Mesenchymal stem cell (in vitro differentiated cells and primary cell): ENCODE data around the gene CNTNAP2.

ENCODE experiments used
- DNase-seq: peaks from one replicate; pipeline ENCODE4 v3.0.0-alpha.2; 2013
- H2AFZ ChIP-seq: one replicate; pipeline ENCODE4 v1.6.1; 2013; ENCODE audit warnings: low read depth, mild to moderate bottlenecking, control low read depth, inconsistent platforms, low read length, moderate library complexity
- H2AK5ac ChIP-seq: 2 replicates; pipeline ENCODE4 v1.6.1; 2013; ENCODE audit warnings: low read length, moderate library complexity, mild to moderate bottlenecking, inconsistent platforms; ENCODE audit not compliant: severe bottlenecking
- H2BK120ac ChIP-seq: one replicate; pipeline ENCODE4 v1.6.1; 2013; ENCODE audit warnings: low read depth, mild to moderate bottlenecking, inconsistent platforms, low read length, moderate library complexity
- H2BK12ac ChIP-seq, 2 experiments: one replicate each; pipeline ENCODE4 v1.6.1; 2013; ENCODE audit warnings: inconsistent platforms in 2 of 2, low read length in 2 of 2, mild to moderate bottlenecking in 2 of 2, moderate library complexity in 2 of 2, control low read depth in 1 of 2
- H2BK15ac ChIP-seq: one replicate; pipeline ENCODE4 v1.6.1; 2013; ENCODE audit warnings: mild to moderate bottlenecking, low read depth, inconsistent platforms; ENCODE audit not compliant: poor library complexity, severe bottlenecking
- H2BK5ac ChIP-seq: 2 replicates; pipeline ENCODE4 v1.6.1; 2013; ENCODE audit warnings: low read depth, mild to moderate bottlenecking, low read length, control low read depth, inconsistent platforms; ENCODE audit not compliant: poor library complexity, severe bottlenecking
- H3K14ac ChIP-seq, 2 experiments: one replicate each; pipeline ENCODE4 v1.6.1; 2013; ENCODE audit warnings: inconsistent platforms in 2 of 2, low read length in 2 of 2, control low read depth in 1 of 2, mild to moderate bottlenecking in 1 of 2, moderate library complexity in 1 of 2
- H3K18ac ChIP-seq, 2 experiments: one replicate each; pipeline ENCODE4 v1.6.1; 2013; ENCODE audit warnings: inconsistent platforms in 2 of 2, low read length in 2 of 2, control low read depth in 1 of 2, low read depth in 1 of 2, mild to moderate bottlenecking in 1 of 2
- H3K23ac ChIP-seq, 2 experiments: one replicate each; pipeline ENCODE4 v1.6.1; 2013; ENCODE audit warnings: inconsistent platforms in 2 of 2, low read length in 2 of 2, mild to moderate bottlenecking in 2 of 2, moderate library complexity in 2 of 2, control low read depth in 1 of 2
- H3K27ac ChIP-seq: 2 replicates; pipeline ENCODE4 v1.5.1; 2013; ENCODE audit warnings: mild to moderate bottlenecking, moderate library complexity, low read length, control low read depth, inconsistent platforms; ENCODE audit not compliant: poor library complexity, severe bottlenecking
- H3K27me3 ChIP-seq, 2 experiments: 2 replicates each; pipeline versions ENCODE4 v1.6.1 to v1.7.0; 2013; ENCODE audit warnings: low read length in 2 of 2, mild to moderate bottlenecking in 2 of 2, moderate library complexity in 2 of 2, control low read depth in 1 of 2, inconsistent platforms in 1 of 2; ENCODE audit not compliant: control insufficient read depth in 1 of 2, insufficient read depth in 1 of 2
- H3K36me3 ChIP-seq, 2 experiments: 2 replicates each; pipeline versions ENCODE4 v1.6.1 to v1.7.0; 2013; ENCODE audit warnings: low read length in 2 of 2, control low read depth in 1 of 2, inconsistent platforms in 1 of 2, low read depth in 1 of 2, mild to moderate bottlenecking in 1 of 2; ENCODE audit not compliant: insufficient read depth in 2 of 2, control insufficient read depth in 1 of 2
- H3K4ac ChIP-seq, 2 experiments: one replicate each; pipeline ENCODE4 v1.6.1; 2013; ENCODE audit warnings: inconsistent platforms in 2 of 2, low read length in 2 of 2, mild to moderate bottlenecking in 2 of 2, moderate library complexity in 2 of 2, control low read depth in 1 of 2, low read depth in 1 of 2
- H3K4me1 ChIP-seq: 2 replicates; pipeline ENCODE4 v1.6.1; 2013; ENCODE audit warnings: low read depth, low read length, control low read depth; ENCODE audit not compliant: control insufficient read depth, insufficient read depth
- H3K4me2 ChIP-seq: 2 replicates; pipeline ENCODE4 v1.6.1; 2013; ENCODE audit warnings: low read length, mild to moderate bottlenecking, inconsistent platforms; ENCODE audit not compliant: poor library complexity, severe bottlenecking
- H3K4me3 ChIP-seq, 2 experiments: 2 replicates each; pipeline versions ENCODE4 v1.5.1 to v1.7.0; 2013; ENCODE audit warnings: low read length in 2 of 2, mild to moderate bottlenecking in 2 of 2, control low read depth in 1 of 2, low read depth in 1 of 2; ENCODE audit not compliant: insufficient read depth in 1 of 2
- H3K79me1 ChIP-seq: replicated peaks from 2 replicates; pipeline ENCODE4 v1.6.1; 2013; ENCODE audit warnings: mild to moderate bottlenecking, control low read depth, low read length, inconsistent platforms; ENCODE audit not compliant: poor library complexity, severe bottlenecking
- H3K9ac ChIP-seq: 2 replicates; pipeline ENCODE4 v1.7.0; 2013; ENCODE audit warnings: mild to moderate bottlenecking, low read length, moderate library complexity
- H3K9me3 ChIP-seq: 2 replicates; pipeline ENCODE4 v1.7.0; 2013; ENCODE audit warnings: mild to moderate bottlenecking, low read length; ENCODE audit not compliant: control insufficient read depth
- H4K8ac ChIP-seq: one replicate; pipeline ENCODE4 v1.6.1; 2013; ENCODE audit warnings: inconsistent platforms, mild to moderate bottlenecking, low read length, moderate library complexity
- H4K91ac ChIP-seq: one replicate; pipeline ENCODE4 v1.6.1; 2013; ENCODE audit warnings: mild to moderate bottlenecking, low read length, inconsistent platforms
- WGBS: methylation state at CpG from one replicate; pipeline ENCODE4 v1.1.7; 2013; ENCODE audit warnings: mixed read lengths; 5-methylcytosine and 5-hydroxymethylcytosine counted together

CNTNAP2 gene

DNA sequence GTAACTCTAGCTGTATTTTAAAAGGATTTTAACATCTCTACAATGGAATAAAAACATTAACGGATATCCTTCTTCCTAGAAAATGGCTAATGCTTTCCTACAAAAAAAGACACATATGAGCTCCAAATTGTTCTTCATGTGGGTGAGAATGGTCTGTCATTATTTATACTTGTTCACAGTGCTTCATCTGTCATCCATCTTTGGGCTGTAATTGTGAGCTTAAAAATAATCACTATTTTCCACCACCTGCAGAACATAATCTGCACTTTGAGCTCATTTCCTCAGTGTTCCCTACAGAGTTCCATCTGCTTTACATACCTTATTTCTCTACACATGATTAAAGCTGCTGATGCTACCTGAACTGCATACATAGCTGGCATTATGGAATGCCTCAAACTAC, 1494.8 kb downstream of the CNTNAP2 start:
- Histone ChIP-seq H2BK5ac (no peak overlapping the region), H4K91ac (no peak overlapping the region), H3K4me1 (no peaks in the 10 kb centered on the region), H4K8ac (no peak overlapping the region), H3K27ac (no peak overlapping the region), H3K9ac (no peak overlapping the region), H2BK12ac (no peak overlapping the region), H2AK5ac (no peak overlapping the region), H3K23ac (no peak overlapping the region), H3K4ac (no peak overlapping the region), H3K27me3 (no peaks in the 10 kb centered on the region), H3K4me3 (no peak overlapping the region), H3K18ac (no peak overlapping the region), H2AFZ (no peak overlapping the region), H2BK15ac (no peak overlapping the region), H2BK120ac (no peak overlapping the region), H3K9me3 (no peaks in the 10 kb centered on the region), H3K4me2 (no peak overlapping the region), H3K36me3 (no peaks in the 10 kb centered on the region), H3K14ac (no peak overlapping the region), H3K79me1 (no peaks in the 10 kb centered on the region)
- no peak for DNase-seq
- WGBS: 83% methylated on average over 1 of the region's 1 CpG

- no peak overlapping the region for H3K4me2 ChIP-seq
- no peaks in the 10 kb centered on the region for H3K4me1 ChIP-seq
- H4K91ac ChIP-seq: no peak overlapping the region
- no peak overlapping the region for H2BK15ac ChIP-seq
- H3K4me3 ChIP-seq: no peak overlapping the region
- H3K79me1 ChIP-seq: no peaks in the 10 kb centered on the region
- H2AFZ ChIP-seq: no peak overlapping the region
- no peak overlapping the region for H3K23ac ChIP-seq
- WGBS: 33% methylated on average over 2 of the region's 3 CpGs
- H3K27ac ChIP-seq: no peak overlapping the region
- no peak overlapping the region for H4K8ac ChIP-seq
- no peak overlapping the region for H2BK120ac ChIP-seq
- H3K14ac ChIP-seq: no peak overlapping the region
- no peak for DNase-seq
- no peak overlapping the region for H3K9ac ChIP-seq
- no peak overlapping the region for H2BK5ac ChIP-seq
- H3K9me3 ChIP-seq: peaks cover 25% of the 10 kb centered on the region
- no peak overlapping the region for H2BK12ac ChIP-seq
- no peaks in the 10 kb centered on the region for H3K36me3 ChIP-seq
- no peaks in the 10 kb centered on the region for H3K27me3 ChIP-seq
- H3K18ac ChIP-seq: no peak overlapping the region
- no peak overlapping the region for H3K4ac ChIP-seq
- no peak overlapping the region for H2AK5ac ChIP-seq
These were observed 1518.7 kb downstream of the CNTNAP2 start for GRCh38 chr7:147635288-147635687.

DNA sequence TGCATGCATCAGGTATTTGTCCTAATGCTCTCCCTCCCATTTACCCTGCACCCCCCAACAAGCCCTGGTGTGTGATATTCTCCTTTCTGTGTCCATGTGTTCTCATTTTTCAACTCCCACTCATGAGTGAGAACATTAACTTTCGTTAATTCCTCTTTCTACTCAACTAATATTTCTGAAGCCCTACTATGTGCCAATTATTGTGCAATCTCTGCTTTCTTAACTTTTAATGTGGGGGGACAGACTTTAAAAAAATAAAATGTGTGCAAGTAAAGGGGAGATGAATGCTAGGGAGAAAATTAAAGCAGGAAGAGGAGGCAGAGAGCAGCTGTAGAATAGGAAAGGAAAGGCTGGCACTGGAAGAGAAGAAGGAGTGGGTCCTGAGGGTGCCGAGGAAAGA, 1520.0 kb downstream of the CNTNAP2 start:
- H3K4me3 ChIP-seq: no peak overlapping the region
- H3K27me3 ChIP-seq: no peaks in the 10 kb centered on the region
- no peak overlapping the region for H2AFZ ChIP-seq
- H3K36me3 ChIP-seq: no peaks in the 10 kb centered on the region
- no peak overlapping the region for H2BK15ac ChIP-seq
- no peak overlapping the region for H3K14ac ChIP-seq
- no peak for DNase-seq
- no peak overlapping the region for H4K8ac ChIP-seq
- H2BK5ac ChIP-seq: no peak overlapping the region
- H3K9ac ChIP-seq: no peak overlapping the region
- no peak overlapping the region for H3K27ac ChIP-seq
- no peak overlapping the region for H2BK12ac ChIP-seq
- H3K23ac ChIP-seq: no peak overlapping the region
- no peak overlapping the region for H3K18ac ChIP-seq
- 88% methylated on average over 1 of the region's 2 CpGs for WGBS
- H3K9me3 ChIP-seq: peaks cover 27% of the 10 kb centered on the region
- H2BK120ac ChIP-seq: no peak overlapping the region
- no peak overlapping the region for H2AK5ac ChIP-seq
- no peak overlapping the region for H4K91ac ChIP-seq
- no peaks in the 10 kb centered on the region for H3K4me1 ChIP-seq
- H3K4ac ChIP-seq: no peak overlapping the region
- no peaks in the 10 kb centered on the region for H3K79me1 ChIP-seq
- no peak overlapping the region for H3K4me2 ChIP-seq

DNA sequence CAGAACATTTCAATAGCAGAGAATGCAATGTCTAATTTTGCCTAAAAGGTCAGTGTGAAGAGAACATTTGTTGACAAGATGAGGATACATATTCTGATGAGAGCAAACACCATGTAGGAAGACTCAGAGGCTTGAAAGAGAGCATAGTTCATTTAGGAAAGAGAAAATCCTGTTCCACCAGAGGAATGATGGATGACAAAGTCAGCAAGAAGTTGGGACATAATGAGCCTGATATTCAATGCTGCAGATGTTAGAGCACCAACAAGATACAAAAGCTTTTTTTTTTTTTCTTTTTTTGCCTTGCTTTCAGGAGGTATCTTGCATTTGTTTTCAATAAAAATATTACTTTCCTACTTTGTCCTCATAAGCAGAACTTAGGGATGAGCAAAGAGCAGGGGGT, 1522.0 kb downstream of the CNTNAP2 start:
- Histone ChIP-seq H3K14ac (no peak overlapping the region), H3K36me3 (no peaks in the 10 kb centered on the region), H3K18ac (no peak overlapping the region), H4K91ac (no peak overlapping the region), H3K23ac (no peak overlapping the region), H4K8ac (no peak overlapping the region), H3K79me1 (no peaks in the 10 kb centered on the region), H2AK5ac (no peak overlapping the region), H3K27me3 (no peaks in the 10 kb centered on the region), H2BK15ac (no peak overlapping the region), H3K27ac (no peak overlapping the region), H3K9ac (no peak overlapping the region), H2AFZ (no peak overlapping the region), H3K4me2 (no peak overlapping the region), H3K9me3 (peaks cover 21% of the 10 kb centered on the region), H2BK5ac (no peak overlapping the region), H2BK120ac (no peak overlapping the region), H3K4me3 (no peak overlapping the region), H2BK12ac (no peak overlapping the region), H3K4ac (no peak overlapping the region), H3K4me1 (no peaks in the 10 kb centered on the region)
- DNase-seq: no peak
